ENCODE results near the gene MRM1.

MRM1 gene

GRCh38 chr17:36629970-36630502, 28.7 kb downstream of the MRM1 start:
- no peak for DNase-seq (ENCODE audit: low read depth in 1 of 2, low spot score in 1 of 2)

GRCh38 chr17:36631022-36631421, 29.6 kb downstream of the MRM1 start:
- DNase-seq (ENCODE audit: low read depth in 1 of 2, low spot score in 1 of 2), result no peak

- DNase-seq (ENCODE audit: low read depth in 1 of 2, low spot score in 1 of 2), result no peak
These were observed 31.8 kb downstream of the MRM1 start for GRCh38 chr17:36632916-36633771.

- DNase-seq (ENCODE audit: low read depth in 1 of 2, low spot score in 1 of 2), result no peak
These were observed 39.0 kb downstream of the MRM1 start for GRCh38 chr17:36640346-36640745.

- DNase-seq (ENCODE audit: low read depth in 1 of 2, low spot score in 1 of 2), result no peak
These were observed 39.5 kb downstream of the MRM1 start for GRCh38 chr17:36640836-36641235.

- DNase-seq (ENCODE audit: low read depth in 1 of 2, low spot score in 1 of 2), result no peak
These were observed 40.0 kb downstream of the MRM1 start for GRCh38 chr17:36641331-36641876.

GRCh38 chr17:36641877-36642845, 40.8 kb downstream of the MRM1 start:
- DNase-seq (ENCODE audit: low read depth in 1 of 2, low spot score in 1 of 2), result no peak

GRCh38 chr17:36643086-36643685, 41.8 kb downstream of the MRM1 start:
- no peak for DNase-seq (ENCODE audit: low read depth in 1 of 2, low spot score in 1 of 2)

GRCh38 chr17:36645422-36645821, 44.0 kb downstream of the MRM1 start:
- DNase-seq (ENCODE audit: low read depth in 1 of 2, low spot score in 1 of 2), result no peak

- DNase-seq (ENCODE audit: low read depth in 1 of 2, low spot score in 1 of 2), result no peak
These were observed 46.3 kb downstream of the MRM1 start for GRCh38 chr17:36647636-36648035.

- DNase-seq (ENCODE audit: low read depth in 1 of 2, low spot score in 1 of 2), result no peak
These were observed 48.9 kb downstream of the MRM1 start for GRCh38 chr17:36650096-36650775.

GRCh38 chr17:36653374-36653773, 52.0 kb downstream of the MRM1 start:
- no peak for DNase-seq (ENCODE audit: low read depth in 1 of 2, low spot score in 1 of 2)

- DNase-seq (ENCODE audit: low read depth in 1 of 2, low spot score in 1 of 2), result no peak
These were observed 52.5 kb downstream of the MRM1 start for GRCh38 chr17:36653856-36654255.

GRCh38 chr17:36655726-36656125, 54.3 kb downstream of the MRM1 start:
- no peak for DNase-seq (ENCODE audit: low read depth in 1 of 2, low spot score in 1 of 2)

- no peak for DNase-seq (ENCODE audit: low read depth in 1 of 2, low spot score in 1 of 2)
These were observed 56.0 kb downstream of the MRM1 start for GRCh38 chr17:36657390-36657762.

GRCh38 chr17:36657763-36658490, 56.5 kb downstream of the MRM1 start:
- DNase-seq (ENCODE audit: low read depth in 1 of 2, low spot score in 1 of 2), result no peak
